ENCODE results near the gene NPIPA5.
"Not testable (repeated sequence)": the region's sequence is repeated elsewhere in the genome, so short reads cannot be mapped to it uniquely, and the experiment has no call there.

Gene NPIPA5

DNA sequence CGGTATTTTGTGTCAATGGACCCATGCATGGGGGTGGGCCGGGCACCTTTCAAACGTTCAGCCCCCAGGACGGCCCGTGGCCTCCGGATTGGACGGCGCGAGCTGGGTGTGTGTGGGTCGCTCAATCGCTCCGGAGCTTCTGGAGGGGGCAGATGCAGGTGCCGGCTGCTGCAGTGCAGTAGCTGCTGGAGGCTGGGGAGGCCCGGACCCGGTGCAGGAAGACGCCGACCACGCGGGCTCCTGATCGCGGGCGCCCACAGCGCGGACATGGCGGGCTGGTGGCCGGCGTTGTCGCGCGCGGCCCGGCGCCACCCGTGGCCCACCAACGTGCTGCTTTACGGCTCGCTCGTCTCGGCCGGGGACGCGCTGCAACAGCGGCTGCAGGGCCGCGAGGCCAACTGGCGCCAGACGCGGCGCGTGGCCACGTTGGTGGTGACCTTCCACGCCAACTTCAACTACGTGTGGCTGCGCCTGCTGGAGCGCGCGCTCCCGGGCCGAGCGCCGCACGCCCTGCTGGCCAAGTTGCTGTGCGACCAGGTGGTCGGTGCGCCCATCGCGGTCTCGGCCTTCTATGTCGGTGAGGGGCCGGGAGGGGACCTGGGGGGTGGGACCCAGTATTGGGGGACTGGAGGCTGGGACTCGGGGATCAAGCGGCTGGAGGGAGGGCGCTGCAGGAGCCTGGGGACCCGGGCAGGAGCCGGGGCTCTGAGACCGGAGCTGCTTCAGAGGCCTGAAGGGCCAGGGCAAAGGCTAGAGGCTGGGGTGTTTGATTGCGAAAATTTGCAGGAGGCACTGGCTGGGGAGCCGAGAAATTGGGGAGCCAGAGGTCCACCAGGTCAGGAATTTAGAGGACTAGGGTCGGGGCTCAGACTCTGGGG, 17.8 kb upstream of the NPIPA5 start, which contains the start of gene MPV17L:
TSS of gene MPV17L (plus strand) at position 124 of the 878 bp plus-strand sequence. CDS start at position 268, 144 bp downstream.
- DNase-seq = peak; percentile 13 to 77 (median 56)
- intact Hi-C loops (cut with DNase I) = not testable (repeated sequence)

DNA sequence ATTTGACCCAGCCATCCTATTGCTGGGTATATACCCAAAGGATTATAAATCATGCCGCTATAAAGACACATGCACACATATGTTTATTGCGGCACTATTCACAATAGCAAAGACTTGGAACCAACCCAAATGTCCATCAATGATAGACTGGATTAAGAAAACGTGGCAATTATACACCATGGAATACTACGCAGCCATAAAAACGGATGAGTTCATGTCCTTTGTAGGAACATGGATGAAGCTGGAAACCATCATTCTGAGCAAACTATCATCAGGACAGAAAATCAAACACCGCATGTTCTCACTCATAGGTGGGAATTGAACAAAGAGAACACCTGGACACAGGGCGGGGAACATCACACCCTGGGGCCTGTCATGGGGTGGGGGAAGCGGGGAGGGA, 14.9 kb upstream of the NPIPA5 start:
- DNase-seq; intact Hi-C loops (cut with DNase I): not testable (repeated sequence)

DNA sequence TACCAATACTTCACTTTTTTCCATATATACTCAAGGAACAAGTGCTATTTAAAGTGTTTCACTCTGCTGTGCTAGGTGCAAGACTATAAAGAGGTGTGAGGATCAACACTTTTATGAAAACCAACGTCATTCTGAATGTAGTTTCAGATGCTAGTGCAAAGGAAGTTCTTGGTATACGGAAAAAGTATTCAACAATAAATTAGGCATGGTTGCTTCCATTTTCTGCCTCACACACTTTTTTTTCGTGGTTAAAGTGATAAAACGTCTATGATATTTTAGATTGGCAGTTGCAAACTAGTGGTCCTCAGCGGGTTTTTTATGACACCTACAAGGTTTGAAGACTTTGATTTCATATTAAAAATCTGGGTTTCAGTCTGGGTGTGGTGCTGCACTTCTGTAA, 11.8 kb upstream of the NPIPA5 start:
- peak in 1 of 42 donors; percentile 10 for DNase-seq
- intact Hi-C loops (cut with DNase I) = not testable (repeated sequence)

DNA sequence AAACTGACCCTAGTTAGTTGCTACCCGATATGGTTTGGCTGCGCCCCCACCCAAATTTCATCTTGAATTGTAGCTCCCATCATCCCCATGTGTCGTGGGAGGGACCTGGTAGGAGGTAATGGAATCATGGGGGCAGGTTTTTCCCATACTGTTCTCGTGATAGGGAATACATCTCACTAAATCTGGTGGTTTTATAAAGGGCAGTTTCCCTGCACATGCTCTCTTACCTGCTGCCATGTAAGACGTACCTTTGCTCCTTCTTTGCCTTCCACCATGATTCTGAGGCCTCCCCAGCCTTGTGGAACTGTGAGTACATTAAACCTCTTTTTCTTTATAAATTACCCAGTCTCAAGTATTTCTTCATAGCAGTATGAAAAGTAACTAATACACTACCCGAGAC, 10.0 kb upstream of the NPIPA5 start:
- intact Hi-C loops (cut with DNase I) = not testable (repeated sequence)
- DNase-seq = peak in 1 of 42 donors; percentile 1

DNA sequence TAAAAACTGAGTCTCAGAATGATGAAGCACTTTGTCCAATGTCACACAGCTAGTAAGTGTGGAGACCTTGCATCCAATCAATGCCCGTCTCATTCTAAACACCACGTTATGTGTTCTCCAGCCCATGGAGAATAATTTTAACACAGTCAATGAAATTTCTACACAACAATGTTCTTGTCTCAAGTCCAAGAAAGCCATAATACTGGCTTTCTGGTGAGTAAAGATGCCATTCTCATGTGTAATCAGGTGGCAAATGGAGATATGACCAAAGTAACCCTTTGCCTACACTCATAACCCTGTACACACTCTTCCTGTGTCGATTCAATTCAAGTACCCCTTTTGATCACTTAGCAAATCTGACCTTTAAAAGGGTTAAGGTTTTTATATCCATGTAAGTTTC, 4.7 kb upstream of the NPIPA5 start:
- DNase-seq; intact Hi-C loops (cut with DNase I): not testable (repeated sequence)

DNA sequence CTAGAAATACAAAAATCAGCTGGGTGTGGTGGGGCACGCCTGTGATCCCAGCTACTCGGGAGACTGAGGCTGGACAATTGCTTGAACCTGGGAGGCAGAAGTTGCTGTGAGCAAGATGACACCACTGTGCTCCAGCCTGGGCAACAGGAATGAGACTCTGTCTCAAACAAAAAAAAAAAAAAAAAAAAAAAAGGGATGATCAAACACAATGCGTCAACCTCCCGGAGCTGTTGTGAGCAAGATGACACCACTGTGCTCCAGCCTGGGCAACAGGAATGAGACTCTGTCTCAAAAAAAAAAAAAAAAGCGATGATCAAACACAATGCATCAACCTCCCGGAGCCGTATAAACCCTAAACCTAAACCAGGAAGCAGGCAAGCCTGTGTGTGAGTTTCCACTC, 20.6 kb downstream of the NPIPA5 start:
- intact Hi-C loops (cut with DNase I); DNase-seq: not testable (repeated sequence)

DNA sequence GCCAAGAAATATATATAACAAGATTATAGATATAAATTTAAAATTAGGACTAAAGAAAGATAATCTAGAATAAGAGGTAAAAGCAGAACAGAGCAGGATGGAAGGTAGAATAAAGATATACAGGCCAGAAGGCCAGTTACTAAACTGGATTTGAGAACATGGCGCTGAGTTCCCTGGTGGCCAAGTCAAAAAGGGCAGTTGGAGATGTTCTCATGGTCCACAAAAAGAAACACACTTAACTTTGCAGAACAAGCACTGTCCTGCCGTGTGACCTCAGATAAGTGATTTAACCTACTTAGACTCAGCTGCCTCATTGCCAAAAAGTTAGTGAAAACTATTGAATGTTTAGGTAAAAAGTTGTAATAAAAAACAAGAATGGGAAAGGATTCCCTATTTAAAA, 23.2 kb downstream of the NPIPA5 start:
- intact Hi-C loops (cut with DNase I); DNase-seq: not testable (repeated sequence)

DNA sequence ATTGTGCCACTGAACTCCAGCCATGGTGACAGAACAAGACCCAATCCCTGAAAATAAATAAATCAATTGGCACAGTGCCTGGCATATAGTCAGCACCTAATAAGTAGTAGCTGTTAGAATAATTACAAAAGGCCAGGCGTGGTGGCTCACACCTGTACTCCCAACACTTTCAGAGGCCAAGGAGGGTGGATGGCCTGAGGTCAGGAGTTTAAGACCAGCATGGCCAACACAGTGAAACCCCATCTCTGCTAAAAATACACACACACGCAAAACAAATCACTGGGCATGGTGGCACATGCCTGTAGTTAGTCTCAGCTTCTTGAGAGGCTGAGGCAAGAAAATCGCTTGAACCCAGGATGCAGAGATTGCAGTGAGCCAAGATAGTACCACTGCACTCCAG, 25.2 kb downstream of the NPIPA5 start:
- intact Hi-C loops (cut with DNase I); DNase-seq: not testable (repeated sequence)

DNA sequence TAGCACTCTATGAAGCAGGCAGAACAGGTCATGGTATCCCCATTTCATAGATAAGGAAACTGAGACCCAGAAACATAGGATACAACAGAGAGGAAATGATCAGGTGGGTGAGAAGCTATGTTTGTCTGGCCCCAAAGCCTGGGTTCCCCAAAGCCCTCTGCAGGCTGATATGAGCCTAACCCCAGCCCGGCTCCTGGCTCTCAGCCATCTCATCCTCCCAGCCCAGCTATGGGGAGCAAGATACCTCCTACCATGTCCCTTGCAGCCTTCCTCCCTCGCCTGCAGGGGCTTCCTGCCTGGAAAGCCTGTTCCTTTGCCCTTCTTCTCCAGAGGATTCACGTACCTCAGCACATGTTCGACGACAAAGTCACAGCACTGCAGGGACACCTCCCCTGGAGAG, 26.3 kb downstream of the NPIPA5 start:
- DNase-seq; intact Hi-C loops (cut with DNase I): not testable (repeated sequence)

DNA sequence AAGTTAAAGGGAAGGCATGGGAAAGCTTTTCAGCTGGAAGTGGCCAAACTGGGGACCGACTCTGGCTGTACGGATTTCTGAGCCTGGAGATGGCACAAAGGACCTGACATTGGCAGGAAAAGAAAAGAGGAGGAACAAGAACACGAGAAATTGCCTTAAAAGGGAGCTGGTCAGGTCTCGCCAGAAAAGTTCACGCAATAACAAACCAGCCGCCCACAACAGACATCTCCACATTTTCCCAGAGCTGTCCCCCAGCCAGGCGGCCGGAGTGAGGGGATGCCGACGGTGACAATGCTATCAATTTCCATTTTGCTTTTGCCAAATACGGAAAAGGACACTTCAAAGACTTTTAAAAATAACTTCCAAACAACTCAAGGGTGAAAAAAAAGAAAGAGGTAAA, 26.8 kb downstream of the NPIPA5 start:
- DNase-seq; intact Hi-C loops (cut with DNase I): not testable (repeated sequence)

DNA sequence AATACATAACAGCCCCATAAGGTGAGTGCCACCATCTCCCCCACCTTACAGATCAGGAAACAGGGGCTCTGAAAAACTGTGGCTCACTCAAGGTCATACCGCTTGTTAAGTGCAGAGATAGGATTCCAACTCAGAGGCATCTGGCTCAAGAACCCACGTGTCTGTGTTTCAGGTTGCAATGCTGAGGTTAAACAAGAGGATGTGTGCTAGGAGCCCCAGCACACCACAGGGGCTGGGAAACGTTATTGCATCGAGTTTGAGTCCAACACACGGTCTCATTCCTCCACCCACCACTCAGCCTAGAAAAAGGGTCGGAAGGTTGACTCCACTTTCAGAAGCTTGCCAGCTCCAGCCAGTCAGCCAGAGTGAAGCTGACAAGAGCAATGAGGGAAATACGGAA, 29.4 kb downstream of the NPIPA5 start:
- DNase-seq = not testable (repeated sequence)

DNA sequence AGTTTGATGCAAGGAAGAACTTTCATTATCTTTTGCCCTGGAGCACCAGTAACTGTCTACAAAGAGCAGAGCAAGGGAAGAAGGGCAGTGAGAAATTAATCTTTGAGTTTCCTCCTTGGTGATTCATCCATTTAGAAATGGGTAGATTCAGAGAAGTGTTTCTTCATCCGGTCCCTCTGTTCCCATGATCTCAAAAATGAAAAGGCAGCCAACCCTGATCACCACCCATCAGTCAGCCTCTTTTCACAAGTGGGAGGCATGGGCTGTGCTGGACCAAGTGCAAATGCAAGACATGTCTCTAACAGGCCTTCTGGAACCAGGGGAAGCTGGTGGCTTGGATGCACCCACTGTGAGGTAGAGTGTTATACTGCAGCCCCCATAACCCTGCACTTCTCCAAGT, 35.8 kb downstream of the NPIPA5 start:
- DNase-seq; intact Hi-C loops (cut with DNase I): not testable (repeated sequence)

More for the DNA sequence above, 29.4 kb downstream of the NPIPA5 start:
- intact Hi-C loops (cut with DNase I) = not testable (repeated sequence)

DNA sequence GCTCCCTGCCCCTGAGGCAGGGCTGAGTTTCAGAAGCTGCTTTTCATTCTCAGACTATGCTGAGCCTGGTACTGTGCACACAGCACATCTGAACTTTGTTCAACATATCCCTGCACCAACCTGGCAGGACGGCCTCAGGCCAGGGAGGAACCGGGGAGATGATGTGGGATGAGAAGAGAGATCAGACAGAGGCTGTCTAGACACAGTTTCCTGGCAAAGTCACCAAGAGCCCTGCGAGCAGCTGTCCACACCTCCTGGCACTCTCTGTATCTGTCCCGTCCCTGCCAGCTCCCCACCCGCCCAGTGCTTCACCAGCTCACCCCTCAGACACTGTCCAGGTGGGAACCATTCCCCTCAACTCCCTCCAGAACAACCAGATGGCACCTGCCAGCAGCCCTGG, 39.1 kb downstream of the NPIPA5 start:
- DNase-seq; intact Hi-C loops (cut with DNase I): not testable (repeated sequence)

DNA sequence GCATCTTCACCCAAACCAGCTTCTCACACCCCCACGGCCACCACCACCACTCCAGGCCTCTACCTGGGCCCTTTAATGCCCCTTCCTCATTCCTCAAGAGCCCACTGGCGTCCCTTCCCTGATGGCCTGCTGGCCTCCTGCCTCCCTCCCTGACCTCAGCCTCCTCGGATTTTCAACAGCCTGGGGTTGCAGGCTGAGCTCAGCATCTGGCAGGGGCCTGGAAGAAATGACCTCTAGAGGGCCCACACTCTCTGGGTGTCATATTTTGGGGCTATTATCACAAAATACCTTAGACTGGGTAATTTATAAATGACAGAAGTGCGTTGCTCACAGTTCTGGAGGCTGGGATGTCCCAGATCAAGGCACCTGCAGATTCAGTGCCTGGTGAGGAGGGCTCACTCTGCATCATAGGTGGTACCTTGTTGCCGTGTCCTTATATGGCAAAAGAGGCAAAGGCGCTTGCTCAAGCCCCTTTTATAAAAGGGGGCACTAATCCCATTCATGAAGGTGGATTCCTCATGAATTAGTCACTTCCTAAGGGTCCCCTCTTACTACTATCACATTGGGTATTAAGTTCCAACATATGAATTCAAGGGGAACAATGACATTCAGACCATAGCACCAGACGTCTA, 40.0 kb downstream of the NPIPA5 start:
- intact Hi-C loops (cut with DNase I); DNase-seq: not testable (repeated sequence)

DNA sequence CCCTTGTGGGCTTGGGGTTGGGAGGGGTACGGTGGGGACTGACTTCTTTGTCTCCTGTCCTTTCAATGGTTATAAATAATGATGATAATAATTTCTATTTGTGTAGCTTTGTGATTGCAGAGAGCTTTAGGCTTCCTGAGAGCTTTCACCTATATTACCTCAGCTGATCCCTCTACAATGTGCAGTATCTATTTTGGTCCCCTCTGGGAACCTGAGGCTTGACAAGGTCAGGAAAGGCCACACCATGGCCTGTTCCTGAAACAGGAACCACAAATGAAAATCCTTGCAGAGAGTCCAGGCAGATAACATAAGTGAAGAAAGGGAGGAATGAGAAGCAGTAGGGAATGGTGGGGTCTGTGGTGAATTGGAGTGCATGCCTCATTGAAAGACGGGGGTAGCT, 42.5 kb downstream of the NPIPA5 start:
- DNase-seq; intact Hi-C loops (cut with DNase I): not testable (repeated sequence)

DNA sequence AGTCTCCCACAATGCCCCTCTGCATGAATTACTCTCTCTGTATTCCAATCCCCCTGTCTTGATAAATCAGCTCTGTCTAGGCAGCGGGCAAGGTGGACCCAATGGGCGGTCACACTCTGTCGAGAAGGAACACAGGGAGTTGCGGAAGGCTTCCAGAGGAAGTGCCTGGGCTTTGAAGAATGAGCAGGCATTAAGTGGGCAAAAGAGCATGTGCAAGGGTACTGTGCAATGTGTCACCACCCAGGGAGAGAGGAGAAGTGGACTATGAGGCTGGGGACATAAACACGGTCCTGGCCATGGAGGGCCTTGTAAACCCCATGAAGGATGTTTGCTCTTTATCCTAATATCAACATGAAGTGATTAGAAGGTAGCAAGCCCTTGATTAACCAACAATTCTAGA, 44.1 kb downstream of the NPIPA5 start:
- intact Hi-C loops (cut with DNase I); DNase-seq: not testable (repeated sequence)

DNA sequence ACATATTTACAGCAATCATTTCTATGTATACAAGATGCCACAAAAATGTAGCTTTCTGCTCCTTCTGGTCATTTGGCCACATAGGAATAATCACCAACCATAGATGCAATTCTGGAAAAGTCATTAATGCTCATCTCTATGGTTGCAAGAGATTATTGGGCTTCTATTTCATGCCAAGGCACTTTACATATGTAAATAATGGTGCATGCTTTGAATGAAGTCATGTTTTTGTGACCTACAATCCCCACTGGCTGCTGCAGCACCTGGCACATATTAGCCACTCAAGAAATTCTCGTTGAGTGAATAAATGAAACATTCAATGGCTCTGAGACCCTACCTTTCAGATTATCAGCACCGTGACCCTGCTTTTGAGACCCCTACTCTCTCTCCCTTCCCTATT, 47.1 kb downstream of the NPIPA5 start:
- intact Hi-C loops (cut with DNase I); DNase-seq: not testable (repeated sequence)

DNA sequence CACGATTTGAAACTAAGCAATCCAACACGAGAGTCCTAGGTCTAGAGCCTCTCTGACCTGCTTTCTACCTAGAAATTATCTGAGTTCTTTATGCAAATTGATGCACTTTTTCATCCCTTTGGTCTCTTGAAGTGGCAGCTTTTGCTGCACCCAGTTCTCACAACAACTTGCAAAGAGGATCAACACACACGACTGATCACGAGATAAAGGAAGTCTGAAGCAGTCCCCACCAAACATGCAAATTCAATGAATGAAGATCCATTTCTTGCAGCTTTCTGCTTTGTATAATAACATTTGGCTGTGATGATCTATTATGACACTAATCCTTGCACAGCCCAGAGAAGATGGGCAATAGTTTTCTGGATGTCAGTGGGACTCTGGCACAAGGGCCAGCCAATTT, 53.1 kb downstream of the NPIPA5 start:
- intact Hi-C loops (cut with DNase I); DNase-seq: not testable (repeated sequence)

DNA sequence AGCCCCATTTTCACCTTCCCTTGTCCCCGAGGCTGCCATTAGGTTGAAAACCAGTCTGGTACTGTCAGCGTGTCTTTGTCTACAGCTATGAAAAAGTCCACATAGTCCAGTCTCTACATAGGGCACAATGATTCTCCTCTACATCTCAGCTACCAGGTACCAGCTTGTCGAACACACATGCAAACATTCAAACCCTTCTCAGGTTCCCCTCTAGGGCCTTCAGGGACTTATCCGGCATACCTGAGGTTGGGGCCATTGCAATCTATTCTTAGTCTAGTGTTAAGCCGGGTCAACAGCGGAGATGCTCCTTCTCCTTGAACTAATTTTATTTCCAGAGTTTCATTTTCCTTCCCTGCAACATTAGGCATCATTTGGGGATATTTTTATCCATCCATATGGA, 54.7 kb downstream of the NPIPA5 start:
- DNase-seq = not testable (repeated sequence)

DNA sequence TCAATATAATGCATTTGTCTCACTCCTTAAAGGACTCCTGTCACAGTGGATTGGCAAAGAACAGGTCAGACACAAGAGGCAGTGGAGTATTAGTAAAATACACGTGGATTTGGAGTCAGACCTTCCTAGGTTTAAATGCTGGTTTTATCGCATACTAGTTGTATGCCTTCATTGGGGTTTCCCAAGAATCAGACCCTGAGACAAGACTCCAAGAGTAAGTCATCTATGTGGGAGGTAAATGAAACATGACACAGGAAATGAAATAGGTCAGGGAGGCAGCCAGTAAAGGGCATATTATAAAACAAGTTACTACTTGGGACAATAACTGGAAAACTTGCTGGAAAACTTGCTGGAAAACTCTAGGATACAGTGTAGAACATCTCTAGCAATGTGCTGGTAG, 56.9 kb downstream of the NPIPA5 start:
- DNase-seq; intact Hi-C loops (cut with DNase I): not testable (repeated sequence)

More for the DNA sequence above, 54.7 kb downstream of the NPIPA5 start:
- intact Hi-C loops (cut with DNase I) = not testable (repeated sequence)
